ENCODE measurements around the gene MAP4K2. TPM values are rescaled to one million over a fixed set of nuclear protein-coding genes. Genes with fewer than 3 reads are reported as not detected.

The MAP4K2 gene
- total RNA-seq, 3 donors from 2014 or later, result 8.7 to 16.8 (median 14.1) TPM

DNA sequence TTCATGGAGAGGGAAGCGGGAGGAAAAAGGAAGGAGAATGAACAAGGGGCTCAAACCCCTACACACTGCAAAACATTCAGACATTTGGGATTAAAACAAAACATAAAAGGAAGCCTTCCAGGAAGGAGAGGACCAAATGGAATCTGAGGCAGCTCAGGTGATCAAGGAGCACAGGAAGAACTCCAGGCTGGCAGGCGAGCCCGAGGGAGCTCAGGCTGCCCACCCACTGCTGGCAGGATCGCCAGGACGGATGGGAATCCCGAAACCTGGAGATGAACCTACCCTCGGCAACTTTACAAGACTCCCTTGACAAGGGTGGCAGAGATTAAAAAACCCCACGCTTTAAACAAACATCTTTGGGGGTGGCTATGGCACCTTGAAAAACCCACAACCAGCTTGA lies 38.3 kb downstream of the MAP4K2 start:
- Histone ChIP-seq H3K9me3 (no peaks in the 10 kb centered on the region), H3K4me1 (ENCODE audit: low read depth) (peaks cover 6% of the 10 kb centered on the region), H3K4me3 (no peak overlapping the region), H3K36me3 (ENCODE audit: low read depth) (peaks cover 39% of the 10 kb centered on the region)
- no peak for DNase-seq
- TF ChIP-seq, protein P1, sequence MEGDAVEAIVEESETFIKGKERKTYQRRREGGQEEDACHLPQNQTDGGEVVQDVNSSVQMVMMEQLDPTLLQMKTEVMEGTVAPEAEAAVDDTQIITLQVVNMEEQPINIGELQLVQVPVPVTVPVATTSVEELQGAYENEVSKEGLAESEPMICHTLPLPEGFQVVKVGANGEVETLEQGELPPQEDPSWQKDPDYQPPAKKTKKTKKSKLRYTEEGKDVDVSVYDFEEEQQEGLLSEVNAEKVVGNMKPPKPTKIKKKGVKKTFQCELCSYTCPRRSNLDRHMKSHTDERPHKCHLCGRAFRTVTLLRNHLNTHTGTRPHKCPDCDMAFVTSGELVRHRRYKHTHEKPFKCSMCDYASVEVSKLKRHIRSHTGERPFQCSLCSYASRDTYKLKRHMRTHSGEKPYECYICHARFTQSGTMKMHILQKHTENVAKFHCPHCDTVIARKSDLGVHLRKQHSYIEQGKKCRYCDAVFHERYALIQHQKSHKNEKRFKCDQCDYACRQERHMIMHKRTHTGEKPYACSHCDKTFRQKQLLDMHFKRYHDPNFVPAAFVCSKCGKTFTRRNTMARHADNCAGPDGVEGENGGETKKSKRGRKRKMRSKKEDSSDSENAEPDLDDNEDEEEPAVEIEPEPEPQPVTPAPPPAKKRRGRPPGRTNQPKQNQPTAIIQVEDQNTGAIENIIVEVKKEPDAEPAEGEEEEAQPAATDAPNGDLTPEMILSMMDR (IDR thresholded peaks at IDR 0.05), result no peak
- ATAC-seq, result no peak
- intact Hi-C loops (cut with DNase I, micrococcal nuclease), result no loop called here

DNA sequence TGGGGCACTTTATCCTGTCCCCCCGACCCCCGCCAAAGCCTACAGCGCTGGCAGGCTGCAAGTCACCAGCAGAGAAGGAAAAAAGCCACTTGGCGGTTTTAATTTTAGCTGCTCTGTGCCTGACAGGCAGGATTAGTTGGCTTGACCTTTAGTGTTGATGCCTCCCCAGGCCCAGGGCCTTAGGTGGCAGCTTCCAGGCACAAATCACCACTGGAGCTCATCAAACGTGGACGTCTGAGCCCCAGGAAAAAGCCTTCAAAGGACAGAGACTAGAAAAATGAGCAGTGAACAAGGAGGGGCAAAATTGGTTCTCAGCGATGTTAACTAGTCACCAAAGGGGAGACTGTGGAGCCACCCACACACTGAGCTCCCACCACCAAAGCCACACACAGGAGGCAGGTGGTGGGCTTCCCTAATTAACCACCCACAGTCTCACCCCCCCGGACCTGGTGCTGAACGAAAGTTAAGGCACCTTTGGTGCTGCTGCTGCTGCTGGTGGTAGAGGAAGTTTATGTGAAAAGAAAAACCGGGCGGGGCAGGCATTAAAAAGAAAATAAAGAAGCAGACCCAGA lies 38.9 kb downstream of the MAP4K2 start:
- H3K4me3 ChIP-seq, result no peak overlapping the region
- H3K4me1 ChIP-seq (ENCODE audit: low read depth), result peaks cover 6% of the 10 kb centered on the region
- intact Hi-C loops (cut with DNase I, micrococcal nuclease), result no loop called here
- DNase-seq, result peak in 2 of 3 donors; percentile 30 to 73
- TF ChIP-seq, protein P1 (IDR thresholded peaks at IDR 0.05), result no peak
- peaks cover 32% of the 10 kb centered on the region for H3K36me3 ChIP-seq (ENCODE audit: low read depth)
- no peaks in the 10 kb centered on the region for H3K9me3 ChIP-seq
- ATAC-seq, result peak; percentile 33

DNA sequence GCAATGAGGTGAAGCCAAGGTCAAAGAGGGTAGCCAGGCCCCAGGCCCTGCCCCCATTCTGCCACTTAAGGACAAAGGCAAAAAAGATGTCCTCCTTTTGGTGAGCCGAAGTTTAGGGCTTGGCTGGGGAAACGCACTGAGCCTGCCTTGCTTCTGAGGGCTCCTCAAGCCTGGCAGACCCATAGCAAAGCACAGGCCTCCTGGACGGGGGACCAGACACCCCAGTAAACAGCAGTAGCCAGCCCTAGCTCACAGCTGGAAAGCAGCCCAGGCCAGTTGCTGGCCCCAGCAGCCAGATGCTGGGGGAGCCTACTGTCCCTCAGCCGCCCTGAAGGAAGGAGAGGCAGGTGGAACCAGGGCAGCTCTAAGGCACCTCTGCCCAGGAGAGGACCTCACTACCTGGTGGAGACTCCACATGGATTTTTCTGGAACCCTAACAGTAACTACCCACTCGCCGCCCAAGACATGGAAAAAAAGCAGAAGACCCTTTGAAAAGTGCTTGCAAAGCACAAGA lies 39.4 kb downstream of the MAP4K2 start:
- DNase-seq (peak in 1 of 3 donors; percentile 29), ATAC-seq (no peak)
- Histone ChIP-seq H3K4me3 (no peak overlapping the region), H3K36me3 (ENCODE audit: low read depth) (peaks cover 27% of the 10 kb centered on the region), H3K4me1 (ENCODE audit: low read depth) (peaks cover 6% of the 10 kb centered on the region), H3K9me3 (no peaks in the 10 kb centered on the region)
- intact Hi-C loops (cut with DNase I, micrococcal nuclease), result no loop called here
- TF ChIP-seq, protein P1 (IDR thresholded peaks at IDR 0.05), result no peak

DNA sequence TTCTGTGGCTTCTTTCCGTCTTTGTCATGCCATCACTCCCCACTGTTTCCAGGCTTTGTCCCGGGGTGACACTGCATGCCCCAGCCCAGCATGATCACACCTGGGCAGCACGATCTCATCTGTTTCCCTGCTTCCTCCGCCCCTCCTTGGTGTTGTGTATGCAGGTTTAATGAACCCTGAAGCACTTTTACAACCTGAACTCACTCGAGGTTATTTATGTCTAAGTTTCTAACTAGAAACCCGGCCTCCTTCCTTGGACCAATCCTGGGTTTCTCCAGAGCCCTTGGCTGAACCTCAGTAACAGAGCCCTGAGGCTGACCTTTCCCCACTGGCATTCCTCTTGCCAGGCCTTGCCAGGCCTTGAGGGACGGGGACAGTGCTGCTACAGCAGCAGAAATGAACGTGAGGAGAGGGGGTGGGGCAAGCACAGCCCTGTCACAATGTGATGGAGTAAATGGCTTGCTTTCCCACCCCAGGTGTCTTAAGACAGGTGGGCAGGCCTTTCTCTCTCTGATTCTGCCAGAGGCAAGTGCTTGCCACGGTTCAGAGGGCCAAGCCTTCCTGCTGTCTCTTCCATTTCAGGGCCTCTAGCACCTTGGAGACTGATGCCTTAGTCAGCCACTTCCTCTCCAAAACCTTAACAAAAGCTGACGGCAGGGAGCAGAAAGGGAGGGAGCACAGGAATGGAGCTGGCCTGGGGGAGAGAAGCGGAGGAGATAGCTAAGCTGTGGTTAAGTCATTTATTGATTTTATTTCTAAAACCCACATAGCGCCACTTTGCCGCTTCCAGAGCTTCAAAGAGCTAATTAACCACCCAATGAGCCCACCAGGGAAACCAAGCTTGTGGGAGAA lies 40.1 kb downstream of the MAP4K2 start:
- Histone ChIP-seq H3K4me3 (no peak overlapping the region), H3K36me3 (ENCODE audit: low read depth) (peaks cover 20% of the 10 kb centered on the region), H3K9me3 (no peaks in the 10 kb centered on the region), H3K4me1 (ENCODE audit: low read depth) (peaks cover 6% of the 10 kb centered on the region)
- ATAC-seq, result peak; percentile 2
- TF ChIP-seq, protein P1 (IDR thresholded peaks at IDR 0.05), result no peak
- intact Hi-C loops (cut with DNase I, micrococcal nuclease), result no loop called here
- no peak for DNase-seq

DNA sequence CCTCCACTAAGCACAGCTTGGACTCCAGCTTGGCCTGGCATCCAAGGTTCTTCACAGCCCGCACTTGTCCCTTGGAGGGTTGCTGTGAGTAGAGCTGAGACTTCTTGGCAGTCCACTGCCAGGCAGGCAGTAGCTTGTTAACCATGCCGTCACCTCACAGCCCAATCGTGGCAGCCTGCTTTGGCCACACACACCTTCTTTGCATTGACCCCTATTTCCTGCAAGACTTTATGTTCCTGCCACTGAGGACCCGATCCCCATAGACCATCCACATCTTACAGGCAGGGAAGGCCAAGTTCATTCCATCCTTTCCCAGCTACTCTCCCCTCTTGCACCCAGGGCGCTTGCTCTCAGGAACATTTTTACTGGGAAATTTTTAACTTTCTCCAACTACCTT lies 40.7 kb downstream of the MAP4K2 start:
- Histone ChIP-seq H3K4me1 (ENCODE audit: low read depth) (peaks cover 6% of the 10 kb centered on the region), H3K36me3 (ENCODE audit: low read depth) (peaks cover 14% of the 10 kb centered on the region), H3K9me3 (no peaks in the 10 kb centered on the region), H3K4me3 (no peak overlapping the region)
- ATAC-seq (peak; percentile 5), DNase-seq (no peak)
- intact Hi-C loops (cut with DNase I, micrococcal nuclease), result no loop called here
- TF ChIP-seq, protein P1 (IDR thresholded peaks at IDR 0.05), result no peak
